GM21381 (cell line): ENCODE data around the gene WDR93.
A peak's percentile ranks its signal among the peaks of the same experiment; 100 is the strongest.
"Not testable (repeated sequence)": the region's sequence is repeated elsewhere in the genome, so short reads cannot be mapped to it uniquely, and the experiment has no call there.

Experiments
- ATAC-seq: cut with Tn5 transposase; IDR thresholded peaks from one replicate; pipeline ENCODE4 v1.9.1; 2021; ENCODE audit warnings: mild to moderate bottlenecking, moderate library complexity; ENCODE audit not compliant: unreplicated experiment

The WDR93 gene

DNA sequence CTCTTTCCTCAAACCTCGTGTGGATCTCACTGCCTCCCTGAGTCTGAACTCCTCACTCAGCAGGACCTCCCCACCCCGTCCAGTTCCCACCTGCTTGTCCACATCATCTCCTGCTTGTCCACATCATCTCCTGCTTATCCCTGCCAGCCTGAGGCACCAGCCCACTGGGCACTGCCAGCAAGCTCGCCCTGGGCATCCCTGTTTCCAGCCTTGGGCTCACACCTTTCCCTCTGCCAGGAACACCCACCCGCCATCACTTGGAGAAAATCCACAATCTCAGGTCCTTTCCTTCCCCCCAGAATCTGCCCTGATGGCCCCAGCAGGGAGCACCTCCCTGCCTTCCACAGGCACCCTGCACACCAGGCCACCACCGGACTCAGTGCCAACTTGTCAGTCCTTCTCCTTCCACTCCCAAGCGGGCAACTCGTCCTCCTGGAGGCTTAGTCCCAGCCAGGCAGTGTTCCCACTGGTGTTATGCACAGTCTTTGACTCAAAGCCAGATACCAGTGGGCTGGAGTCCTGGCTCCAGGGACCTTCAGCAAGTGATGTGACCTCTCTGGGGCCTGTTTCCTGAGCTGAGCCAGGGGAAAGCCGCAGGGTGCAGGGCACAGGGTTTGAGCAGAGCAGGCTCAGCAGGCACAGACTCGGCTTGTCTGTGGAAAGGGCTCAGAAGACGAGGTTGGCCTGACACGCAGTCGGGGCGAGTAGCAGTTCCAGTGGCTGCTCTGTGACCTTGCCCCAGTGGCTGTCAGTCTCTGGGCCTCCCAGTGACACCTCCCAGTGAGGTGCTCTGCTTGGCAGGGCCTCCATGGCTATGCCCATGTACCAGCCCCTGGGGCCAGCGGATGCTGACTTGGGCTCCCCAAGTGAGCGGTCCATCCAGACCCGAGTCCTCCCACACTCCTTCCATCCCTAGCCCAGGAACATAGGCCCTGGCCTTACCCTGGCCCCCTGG lies 76.0 kb downstream of the WDR93 start:
- no peak for ATAC-seq

DNA sequence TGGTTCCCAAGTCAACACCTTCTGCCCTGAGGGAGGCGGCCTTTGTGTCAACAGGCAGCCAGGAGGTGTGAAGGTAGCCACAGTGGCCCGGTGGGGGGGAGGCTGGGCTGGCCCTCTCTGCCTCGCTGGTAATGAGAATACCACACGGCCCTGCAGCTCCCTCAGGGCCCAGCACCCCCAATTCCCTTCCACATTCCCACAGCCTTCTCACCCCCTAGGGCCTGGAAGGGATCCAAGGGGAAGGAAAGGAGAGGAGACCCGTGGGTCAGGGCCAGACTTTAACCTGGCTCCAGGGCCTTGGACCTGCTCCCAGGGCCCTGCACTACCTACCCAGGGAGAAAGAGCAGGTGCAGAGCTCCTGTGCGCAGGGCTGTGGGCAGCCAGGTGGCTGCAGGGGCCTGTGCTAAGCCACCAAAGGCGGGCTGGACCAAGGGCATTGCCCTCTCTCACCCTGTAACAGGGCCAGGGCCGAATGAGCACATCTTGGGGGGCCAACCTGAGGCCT lies 76.9 kb downstream of the WDR93 start:
- no peak for ATAC-seq

DNA sequence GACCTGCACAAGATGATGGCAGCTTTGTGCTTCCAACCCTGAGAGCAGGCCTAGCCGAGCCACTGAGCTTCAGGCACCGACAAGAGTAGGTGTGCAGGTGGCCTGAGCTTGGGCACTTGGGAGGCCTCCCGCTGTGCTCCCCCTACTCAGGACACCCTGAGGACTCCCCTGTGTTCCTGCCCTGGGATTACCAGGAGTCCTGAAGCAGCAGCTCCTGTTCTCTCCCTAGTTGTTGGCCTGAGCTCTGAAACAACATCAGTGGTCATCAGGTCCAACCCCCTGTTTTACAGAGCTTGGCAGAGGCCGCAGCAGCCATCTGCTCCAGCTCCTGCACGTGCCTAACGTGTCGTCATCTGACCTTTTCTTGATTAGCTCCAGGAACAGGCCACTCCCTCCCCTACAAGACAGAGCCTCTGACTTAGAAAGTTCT lies 77.5 kb downstream of the WDR93 start:
- ATAC-seq: no peak

DNA sequence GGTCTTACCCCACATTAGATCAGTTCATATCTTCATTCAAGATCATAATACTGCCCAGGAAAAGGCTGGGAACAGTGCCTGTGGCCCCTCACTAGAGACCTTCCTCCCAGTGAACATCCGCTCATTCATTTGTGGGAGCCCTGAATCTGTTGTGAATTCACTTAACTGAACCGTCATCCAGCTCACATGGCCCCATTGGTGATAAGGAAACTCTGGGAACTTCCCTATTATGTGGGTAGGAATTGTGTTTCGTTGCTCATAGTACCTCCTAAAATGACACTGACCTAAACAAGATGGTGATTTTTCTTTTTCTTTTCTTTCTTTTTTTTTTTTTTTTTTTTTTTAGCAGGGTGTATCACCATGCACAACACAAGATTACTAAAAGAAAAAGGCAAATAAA lies 78.8 kb downstream of the WDR93 start:
- no peak for ATAC-seq

DNA sequence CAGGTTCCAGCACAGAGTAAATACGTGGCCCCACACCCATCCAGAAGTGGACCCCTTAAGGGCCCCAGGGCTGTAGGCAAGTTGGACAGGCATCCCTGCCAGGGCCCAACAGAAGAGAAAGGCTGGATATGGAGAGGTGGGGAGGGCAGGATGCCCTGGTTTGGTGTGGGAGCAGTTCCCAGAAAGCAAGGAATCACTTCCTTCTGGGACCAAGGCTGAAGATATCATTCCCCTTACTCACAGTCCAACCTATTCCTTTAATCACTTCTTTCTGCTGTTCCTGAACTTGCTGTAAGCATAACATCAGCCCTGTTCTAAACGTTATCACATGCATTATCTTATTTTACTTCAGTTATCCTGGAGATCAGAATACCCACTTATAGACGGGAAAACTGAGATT lies 79.4 kb downstream of the WDR93 start:
- ATAC-seq: no peak

DNA sequence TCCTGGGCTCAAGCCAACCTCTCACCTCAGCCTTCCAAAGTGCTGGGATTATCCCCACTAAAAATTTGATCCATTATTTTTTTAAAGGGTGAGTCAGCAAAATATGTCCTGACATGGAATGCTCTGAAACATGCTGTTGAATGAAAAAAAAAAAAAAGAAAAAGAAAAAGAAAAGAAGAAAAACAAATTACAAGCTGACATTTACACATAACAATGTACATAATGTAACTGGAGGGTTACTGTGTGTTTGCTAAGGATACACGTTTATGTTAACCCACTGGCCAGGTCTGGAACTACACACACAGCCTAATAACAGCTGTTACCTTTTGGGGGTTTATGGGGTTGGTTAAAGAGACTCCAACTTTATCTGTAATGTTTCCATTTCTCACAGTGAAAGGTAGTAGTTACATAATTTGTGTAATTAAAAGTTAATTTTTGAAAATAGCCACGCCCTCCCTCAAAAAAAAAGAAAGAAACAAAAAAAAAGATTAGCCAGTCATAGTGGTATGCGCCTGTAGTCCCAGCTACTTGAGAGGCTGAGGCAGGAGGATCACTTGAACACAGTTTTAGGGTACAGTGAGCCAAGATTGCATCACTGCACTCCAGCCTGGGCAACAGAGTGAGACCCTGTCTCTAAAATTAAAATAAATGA lies 82.4 kb downstream of the WDR93 start:
- no peak for ATAC-seq

DNA sequence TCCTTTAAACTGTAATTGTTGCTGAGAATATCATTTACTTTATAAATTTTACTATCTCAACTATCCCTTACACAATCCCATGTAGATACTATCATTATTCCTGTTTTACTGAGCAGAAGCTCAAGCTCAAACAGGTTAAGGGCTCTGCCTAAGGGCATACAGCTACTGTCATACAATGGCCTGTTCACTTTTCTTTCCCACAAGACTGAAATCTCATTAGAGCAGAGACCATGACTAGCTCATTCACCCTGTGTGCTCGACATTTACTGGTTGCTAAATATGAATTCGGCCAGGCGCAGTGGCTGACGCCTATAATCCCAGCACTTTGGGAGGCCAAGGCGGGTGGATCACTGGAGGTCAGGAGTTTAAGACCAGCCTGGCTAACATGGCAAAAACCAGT lies 83.9 kb downstream of the WDR93 start:
- ATAC-seq: no peak

DNA sequence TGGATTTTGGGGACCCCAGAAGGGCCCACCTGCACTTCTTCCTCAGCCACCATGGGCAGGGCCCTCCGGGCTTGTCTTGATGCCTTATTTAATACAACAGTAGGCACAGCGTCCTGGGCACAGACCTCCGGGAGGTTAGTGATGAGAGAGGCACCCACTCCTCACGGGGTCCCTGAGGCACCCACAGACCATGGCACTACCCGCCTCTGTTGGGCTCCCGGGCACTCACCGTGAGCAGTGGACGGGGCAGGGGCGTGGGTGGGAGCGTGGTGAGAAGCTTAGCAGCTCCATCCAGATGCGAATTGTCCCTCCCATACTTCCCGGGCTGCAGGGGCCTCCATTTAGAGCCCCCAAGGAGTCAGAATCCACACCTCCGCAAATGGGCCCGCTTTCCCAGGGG lies 85.2 kb downstream of the WDR93 start:
- no peak for ATAC-seq

DNA sequence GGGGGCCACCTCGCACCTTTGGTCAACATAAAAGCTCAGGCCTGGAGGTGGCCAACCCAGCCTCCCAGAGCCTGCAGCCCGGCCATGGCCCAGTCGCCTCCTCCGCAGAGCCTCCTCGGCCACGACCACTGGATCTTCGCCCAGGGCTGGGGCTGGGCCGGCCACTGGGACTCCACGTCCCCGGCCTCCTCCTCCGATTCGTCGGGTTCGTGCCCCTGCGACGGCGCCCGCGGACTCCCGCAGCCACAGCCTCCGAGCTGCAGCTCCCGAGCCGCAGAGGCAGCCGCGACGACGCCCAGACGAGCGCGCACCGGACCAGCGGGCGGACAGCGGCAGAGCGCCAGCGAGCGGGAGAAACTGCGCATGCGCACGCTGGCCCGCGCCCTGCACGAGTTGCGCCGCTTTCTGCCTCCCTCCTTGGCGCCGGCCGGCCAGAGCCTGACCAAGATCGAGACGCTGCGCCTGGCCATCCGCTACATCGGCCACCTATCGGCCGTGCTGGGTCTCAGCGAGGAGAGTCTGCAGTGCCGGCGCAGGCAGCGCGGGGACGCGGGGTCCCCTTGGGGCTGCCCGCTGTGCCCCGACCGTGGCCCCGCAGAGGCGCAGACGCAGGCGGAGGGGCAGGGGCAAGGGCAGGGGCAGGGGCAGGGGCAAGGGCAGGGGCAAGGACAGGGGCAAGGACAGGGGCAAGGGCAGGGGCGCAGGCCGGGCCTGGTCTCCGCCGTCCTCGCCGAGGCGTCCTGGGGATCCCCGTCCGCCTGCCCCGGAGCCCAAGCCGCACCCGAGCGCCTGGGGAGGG lies 85.9 kb downstream of the WDR93 start, which contains the start of gene MESP2:
MESP2 (plus strand) TSS at position 59 of the 799 bp plus-strand sequence; CDS start at position 85, 26 bp downstream.
- peak; percentile 66 for ATAC-seq

DNA sequence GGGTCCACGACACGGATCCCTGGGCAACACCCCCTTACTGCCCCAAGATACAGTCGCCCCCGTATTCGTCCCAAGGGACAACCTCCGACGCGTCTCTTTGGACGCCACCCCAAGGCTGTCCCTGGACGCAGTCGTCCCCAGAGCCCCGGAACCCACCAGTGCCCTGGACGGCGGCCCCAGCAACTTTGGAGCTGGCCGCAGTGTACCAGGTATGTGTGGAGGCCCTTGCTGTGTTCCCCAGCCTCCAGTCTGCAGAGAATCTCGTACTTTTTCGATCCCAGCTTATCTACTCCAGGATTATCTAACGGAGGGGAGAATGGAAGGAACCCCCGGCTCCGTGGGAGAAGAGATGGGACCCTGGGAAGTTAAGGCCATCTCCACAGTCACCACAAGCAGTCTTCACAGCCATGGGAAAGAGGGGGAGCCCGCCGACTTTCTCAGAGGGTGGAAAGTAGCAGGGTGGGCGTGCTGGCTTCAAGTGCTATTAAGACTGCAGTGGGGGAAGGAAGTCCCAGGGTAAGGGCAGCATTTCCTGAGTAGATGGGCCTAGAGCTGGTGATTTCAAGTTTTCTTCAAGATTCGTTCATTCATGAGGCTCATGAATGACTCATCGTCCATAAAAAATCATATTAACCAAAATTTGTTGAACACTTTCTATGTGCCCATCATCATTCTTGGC lies 86.6 kb downstream of the WDR93 start:
- no peak for ATAC-seq

DNA sequence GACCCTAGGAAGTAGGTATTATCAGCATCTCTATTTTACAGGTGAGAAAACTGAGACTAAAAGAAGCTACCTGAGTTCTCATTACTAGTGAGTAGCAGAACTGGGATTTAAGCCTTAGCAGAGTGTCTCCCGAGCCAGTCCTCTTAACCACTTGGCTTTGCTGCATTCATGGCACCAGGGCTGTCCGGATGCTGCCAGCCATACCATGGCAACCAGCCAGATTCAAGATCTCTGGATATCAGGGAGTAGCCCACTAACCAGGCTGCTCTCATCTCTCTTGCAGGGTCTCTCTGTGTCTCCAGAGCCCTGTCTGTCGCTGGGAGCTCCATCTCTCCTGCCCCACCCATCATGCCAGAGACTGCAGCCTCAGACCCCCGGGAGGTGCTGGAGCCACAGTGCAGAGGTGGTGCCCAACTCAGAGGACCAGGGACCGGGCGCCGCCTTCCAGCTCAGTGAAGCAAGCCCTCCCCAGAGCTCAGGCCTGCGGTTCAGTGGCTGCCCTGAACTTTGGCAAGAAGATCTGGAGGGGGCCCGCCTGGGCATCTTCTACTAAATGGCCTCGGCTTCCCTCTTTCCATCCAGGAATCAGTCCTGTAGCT lies 87.3 kb downstream of the WDR93 start:
- ATAC-seq: no peak

DNA sequence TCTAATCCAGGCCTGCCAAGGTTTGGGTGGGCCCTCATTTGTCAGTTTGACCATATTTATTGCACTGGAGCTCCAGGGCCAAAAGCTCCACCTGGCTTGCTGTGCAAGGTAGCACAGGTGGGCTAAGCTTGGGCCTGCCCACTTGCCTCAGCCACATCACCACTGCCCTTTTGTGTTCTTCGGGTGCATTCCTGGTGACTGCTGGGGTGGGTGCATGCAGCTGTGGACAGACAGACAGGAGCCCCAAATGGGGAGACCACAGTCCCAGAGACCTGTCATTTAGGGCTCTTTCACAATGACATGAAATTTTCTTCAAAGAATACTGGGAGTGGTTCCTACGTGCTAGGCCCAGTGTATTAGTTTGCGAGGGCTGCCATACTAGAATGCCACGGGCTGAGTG lies 88.2 kb downstream of the WDR93 start:
- ATAC-seq: no peak

DNA sequence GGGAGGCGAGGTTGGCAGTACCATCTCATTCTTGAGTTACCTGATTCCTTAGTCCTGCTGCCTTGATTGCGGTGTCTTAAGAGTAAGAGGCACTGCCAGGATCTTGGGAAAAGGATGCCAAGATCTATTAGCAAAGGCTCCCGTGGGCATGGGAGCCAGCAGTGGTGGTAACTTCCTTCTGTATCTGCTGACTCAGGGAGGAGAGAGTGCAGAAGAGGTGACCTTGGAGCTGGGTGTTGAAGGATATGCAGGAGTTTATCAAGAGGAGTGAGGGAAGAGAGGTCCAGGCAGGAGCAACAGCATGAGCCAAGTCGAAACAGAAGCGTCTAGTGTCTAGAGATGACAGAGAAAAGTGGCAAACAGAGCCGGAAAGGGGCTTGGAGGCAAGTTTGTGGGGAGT lies 90.0 kb downstream of the WDR93 start:
- ATAC-seq: no peak

DNA sequence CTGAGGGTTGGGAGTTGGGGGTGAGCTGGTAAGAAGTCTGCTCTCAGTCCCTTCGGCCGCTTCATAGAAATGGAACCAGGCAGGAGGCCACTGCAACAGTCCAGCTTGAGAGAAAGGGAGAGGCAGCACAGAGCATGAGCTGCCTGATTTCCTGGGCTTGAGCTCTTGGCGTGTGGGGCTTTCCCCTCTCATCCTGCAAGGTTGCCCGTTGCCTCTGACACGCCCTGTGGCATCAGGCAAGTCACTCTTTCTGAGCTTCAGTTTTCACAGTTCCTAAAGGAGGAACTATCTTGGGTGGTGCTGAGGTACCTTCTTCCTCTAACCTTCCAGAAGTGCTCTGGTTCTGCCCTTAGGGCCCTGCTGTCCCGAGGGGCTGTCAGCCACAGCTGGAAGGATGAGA lies 90.4 kb downstream of the WDR93 start:
- no peak for ATAC-seq

DNA sequence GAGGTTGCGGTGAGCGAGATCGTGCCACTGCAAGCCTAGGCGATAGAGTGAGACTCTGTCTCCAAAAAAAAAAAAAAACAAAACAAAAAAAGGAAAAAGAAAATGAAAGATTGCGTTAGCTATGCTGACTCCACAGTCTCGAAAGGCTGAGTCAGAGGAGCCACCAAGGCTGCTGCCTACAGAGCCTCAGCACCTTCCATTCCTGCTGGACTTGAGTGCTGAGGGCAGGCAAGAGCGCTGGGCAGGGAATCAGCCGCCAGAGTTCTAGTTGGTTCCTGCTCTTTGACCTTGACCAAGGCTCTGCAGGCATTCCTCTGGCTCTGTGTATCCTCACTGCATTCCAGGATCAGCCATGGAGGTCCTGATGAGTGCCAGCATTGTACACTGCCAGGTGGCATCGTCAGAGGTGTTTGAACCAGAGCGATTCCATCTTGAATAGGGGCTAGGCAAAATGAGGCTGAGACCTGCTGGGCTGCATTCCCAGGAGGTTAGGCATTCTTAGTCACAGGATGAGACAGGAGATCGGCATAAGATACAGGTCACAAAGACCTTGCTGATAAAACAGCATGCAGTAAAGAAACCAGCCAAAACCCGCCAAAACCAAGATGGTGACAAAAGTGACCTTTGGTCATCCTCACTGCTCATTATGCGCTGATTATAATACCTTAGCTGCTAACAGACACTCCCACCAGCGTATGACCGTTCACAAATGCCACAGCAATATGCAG lies 91.4 kb downstream of the WDR93 start:
- ATAC-seq: no peak

DNA sequence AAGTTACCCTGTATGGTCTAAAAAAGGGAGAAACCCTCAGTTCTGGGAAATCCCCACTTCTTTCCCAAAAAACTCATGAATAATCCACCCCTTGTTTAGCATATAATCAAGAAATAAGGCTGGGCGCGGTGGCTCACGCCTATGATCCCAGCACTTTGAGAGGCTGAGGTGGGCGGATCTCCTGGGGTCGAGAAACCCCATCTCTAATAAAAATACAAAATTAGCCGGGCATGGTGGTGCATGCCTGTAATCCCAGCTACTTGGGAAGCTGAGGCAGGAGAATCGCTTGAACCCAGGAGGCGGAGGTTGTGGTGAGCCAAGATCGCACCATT lies 92.0 kb downstream of the WDR93 start:
- ATAC-seq: not testable (repeated sequence)

DNA sequence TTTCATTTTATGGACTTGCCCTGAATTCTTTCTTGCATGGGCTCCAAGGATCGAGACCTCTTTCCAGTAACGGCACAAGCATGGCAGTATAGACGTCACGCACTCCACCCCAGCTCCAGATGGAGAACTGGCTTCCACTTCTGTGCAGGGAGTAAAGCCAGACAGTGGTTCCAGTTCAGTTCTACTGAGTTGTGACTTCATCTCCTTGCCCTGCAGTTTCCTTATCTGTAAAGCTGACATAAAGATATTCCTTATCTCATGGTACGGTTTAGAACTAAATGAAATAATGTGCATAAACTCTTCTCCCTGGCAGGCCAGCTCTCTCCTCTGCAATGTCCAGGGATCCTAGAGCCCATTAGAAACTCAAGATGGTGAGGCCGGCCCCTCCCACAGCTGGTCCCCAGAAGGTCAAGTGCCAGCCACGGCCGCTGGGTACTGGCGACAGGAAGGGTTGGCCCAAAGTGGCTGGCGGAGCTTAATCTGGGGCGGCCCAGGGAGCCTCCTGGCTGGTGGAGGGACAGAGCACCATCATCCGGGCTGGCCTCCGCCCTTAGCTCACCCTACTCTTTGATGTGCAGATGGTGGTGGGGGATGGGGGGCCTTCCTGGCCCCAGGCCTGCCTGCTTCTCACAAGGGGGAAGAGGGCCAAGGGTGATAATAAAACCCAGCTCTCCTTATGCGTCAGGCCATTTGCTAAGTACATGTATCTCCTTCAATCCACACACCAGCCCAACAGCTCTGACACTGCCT lies 92.7 kb downstream of the WDR93 start:
- ATAC-seq: no peak

DNA sequence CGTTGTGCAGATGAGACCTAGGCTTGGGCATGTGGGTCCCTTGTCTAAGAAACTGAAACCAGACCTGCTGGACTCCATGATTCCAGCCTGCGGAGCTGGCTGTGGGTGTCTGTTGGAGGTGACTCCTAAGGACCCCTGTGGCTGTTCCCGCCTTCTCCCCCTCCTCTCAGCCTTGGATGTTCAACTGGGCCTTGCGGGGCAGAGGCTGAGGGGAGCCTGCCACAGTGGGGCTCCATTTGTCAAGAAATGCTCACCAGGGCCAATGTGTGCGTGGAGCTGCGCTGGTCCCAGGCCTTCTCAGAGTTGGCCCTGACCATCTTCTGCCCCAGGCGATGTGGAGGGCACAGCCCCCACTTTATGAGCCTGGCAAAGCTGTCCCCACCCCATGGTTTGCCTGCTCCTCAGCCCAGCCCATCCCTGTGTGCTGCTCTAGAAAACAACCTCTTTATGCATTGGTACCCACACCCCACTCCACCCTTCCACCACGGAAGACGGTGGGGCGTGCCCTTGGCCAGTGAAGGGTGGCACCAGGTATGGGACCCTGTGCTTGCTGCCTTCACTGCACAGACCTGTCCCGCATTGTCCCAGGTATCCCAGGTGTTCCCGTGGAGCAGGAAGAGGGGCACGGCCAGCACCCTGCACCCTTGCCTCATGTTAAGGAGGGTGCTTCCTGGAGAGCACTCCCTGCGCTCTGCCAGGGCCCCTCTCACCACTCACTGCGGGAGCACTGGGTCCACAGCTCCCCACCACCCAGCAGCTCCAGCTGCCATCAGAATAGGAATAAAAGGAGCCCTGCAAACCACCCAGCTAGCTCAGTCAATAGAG lies 93.5 kb downstream of the WDR93 start:
- ATAC-seq: no peak
